CD4-positive, alpha-beta memory T cell (primary cell): ENCODE data around the gene CPEB3. TPM values are rescaled to one million over a fixed set of nuclear protein-coding genes. Genes with fewer than 3 reads are reported as not detected.

Experiments
- CTCF ChIA-PET: fragments of 350-600 bp; sonication (Branson Sonifier 250); formaldehyde crosslinking; loops from one replicate; lab custom pipeline; 2021; ENCODE audit warnings: inconsistent platforms; ENCODE audit not compliant: partially characterized antibody; lab: Charles Lee
- POLR2A ChIA-PET: fragments of 350-600 bp; sonication (Branson Sonifier 250); formaldehyde crosslinking; loops from one replicate; lab custom pipeline; 2021; ENCODE audit not compliant: partially characterized antibody; lab: Charles Lee
- DNase-seq, 5 donors: peaks; one replicate each; pipeline versions ENCODE4 v3.0.0 to v3.0.0-alpha.2; 2020 to 2022; ENCODE audit warnings: mixed read lengths in 1 of 5
- H3K27ac ChIP-seq: one replicate; pipeline ENCODE4 v1.7.0; 2013; ENCODE audit warnings: low read depth, low read length
- H3K27me3 ChIP-seq: 2 replicates; pipeline ENCODE4 v1.7.0; 2013; ENCODE audit warnings: mild to moderate bottlenecking, low read length, moderate library complexity; ENCODE audit not compliant: insufficient read depth
- H3K36me3 ChIP-seq: 2 replicates; pipeline ENCODE4 v1.7.0; 2013; ENCODE audit warnings: mild to moderate bottlenecking, low read length, moderate library complexity; ENCODE audit not compliant: insufficient read depth
- H3K4me1 ChIP-seq: 2 replicates; pipeline ENCODE4 v1.7.0; 2013; ENCODE audit warnings: mild to moderate bottlenecking, low read length, moderate library complexity; ENCODE audit not compliant: insufficient read depth
- H3K4me3 ChIP-seq, 2 donors: one replicate each; pipeline ENCODE4 v1.7.0; 2013; ENCODE audit warnings: low read length in 2 of 2, mild to moderate bottlenecking in 1 of 2
- H3K9me3 ChIP-seq, 2 donors: one replicate each; pipeline ENCODE4 v1.7.0; 2013; ENCODE audit warnings: low read length in 2 of 2, control low read depth in 1 of 2; ENCODE audit not compliant: control insufficient read depth in 1 of 2
- H3K27ac Mint-ChIP-seq, 7 donors: one replicate each; pipeline ENCODE4 v1.8.0; 2020 to 2021; ENCODE audit warnings: mixed read lengths in 7 of 7, mild to moderate bottlenecking in 6 of 7, inconsistent platforms in 3 of 7, moderate library complexity in 3 of 7
- H3K27me3 Mint-ChIP-seq, 2 donors: one replicate each; pipeline ENCODE4 v1.8.0; 2020 to 2021; ENCODE audit warnings: mixed read lengths in 2 of 2
- H3K36me3 Mint-ChIP-seq, 2 donors: one replicate each; pipeline ENCODE4 v1.8.0; 2020 to 2021; ENCODE audit warnings: mixed read lengths in 2 of 2, inconsistent platforms in 1 of 2, mild to moderate bottlenecking in 1 of 2
- H3K4me1 Mint-ChIP-seq, 4 donors: one replicate each; pipeline ENCODE4 v1.8.0; 2020 to 2021; ENCODE audit warnings: mixed read lengths in 4 of 4, mild to moderate bottlenecking in 1 of 4
- H3K4me3 Mint-ChIP-seq, 8 donors: one replicate each; pipeline ENCODE4 v1.8.0; 2020 to 2021; ENCODE audit warnings: mixed read lengths in 8 of 8, mild to moderate bottlenecking in 7 of 8, moderate library complexity in 6 of 8, inconsistent platforms in 3 of 8
- H3K9me3 Mint-ChIP-seq, 8 donors: one replicate each; pipeline ENCODE4 v1.8.0; 2020 to 2021; ENCODE audit warnings: mixed read lengths in 8 of 8, mild to moderate bottlenecking in 5 of 8, inconsistent platforms in 3 of 8, moderate library complexity in 1 of 8
- intact Hi-C: fragments of 100-400 bp; cut with micrococcal nuclease; formaldehyde crosslinking; loops from one replicate; pipeline ENCODE4 v1.15.1; 2023
- polyA plus RNA-seq, 2 donors: library from polyadenylated mRNA; unstranded; fragments of 300-500 nt; fragmentation: Illumina TruSeq; gene quantifications; one replicate each; pipeline ENCODE4 v1.2.3, GENCODE V29; 2021
- total RNA-seq, 2 experiments: library from RNA; stranded (reverse); gene quantifications; one replicate each; pipeline ENCODE4 v1.2.3, GENCODE V29; 2021

Gene CPEB3
- total and polyA plus RNA-seq, 4 experiments from 2014 or later = 0.88 to 3.8 (median 2.4) TPM

- Histone ChIP-seq H3K27ac (no peak overlapping the region), H3K36me3 (no peaks in the 10 kb centered on the region), H3K27me3 (no peaks in the 10 kb centered on the region), H3K4me1 (no peaks in the 10 kb centered on the region), H3K9me3 (no peaks in the 10 kb centered on the region), H3K4me3 (no peak overlapping the region)
- Mint-ChIP-seq H3K4me3 (no peak overlapping the region), H3K9me3 (no peaks in the 10 kb centered on the region), H3K27me3 (no peaks in the 10 kb centered on the region), H3K36me3 (peaks cover 14 to 23% of the 10 kb centered on the region in 2 donors), H3K27ac (no peak overlapping the region), H3K4me1 (peaks cover 0 to 3% (median 0%) of the 10 kb centered on the region in 4 donors)
- POLR2A ChIA-PET = no interaction called here
- intact Hi-C loops = no loop called here
- CTCF ChIA-PET = interaction anchor here (0.6 to 1.4 kb wide), 2 partner anchors 9 to 53 kb away, joined by 3 read pairs; no protein-coding TSS in a partner anchor
- no peak for DNase-seq
These were observed 109.3 kb downstream of the CPEB3 start for GRCh38 chr10:92181575-92181974.

- Mint-ChIP-seq H3K4me1 (peaks cover 0 to 3% (median 0%) of the 10 kb centered on the region in 4 donors), H3K27ac (no peak overlapping the region), H3K36me3 (peaks cover 17 to 30% of the 10 kb centered on the region in 2 donors), H3K27me3 (no peaks in the 10 kb centered on the region), H3K4me3 (no peak overlapping the region), H3K9me3 (no peaks in the 10 kb centered on the region)
- no peaks in the 10 kb centered on the region for H3K27me3 ChIP-seq
- no peaks in the 10 kb centered on the region for H3K9me3 ChIP-seq
- intact Hi-C loops = no loop called here
- H3K4me1 ChIP-seq = no peaks in the 10 kb centered on the region
- H3K27ac ChIP-seq = no peak overlapping the region
- no peaks in the 10 kb centered on the region for H3K36me3 ChIP-seq
- no peak overlapping the region for H3K4me3 ChIP-seq
- CTCF ChIA-PET = no interaction called here
- POLR2A ChIA-PET = no interaction called here
- DNase-seq = no peak
These were observed 110.5 kb downstream of the CPEB3 start for GRCh38 chr10:92180399-92180798.

GRCh38 chr10:92177546-92177945 lies 113.3 kb downstream of the CPEB3 start:
- Mint-ChIP-seq H3K36me3 (peaks cover 19 to 40% of the 10 kb centered on the region in 2 donors), H3K4me3 (no peak overlapping the region), H3K9me3 (no peaks in the 10 kb centered on the region), H3K27ac (no peak overlapping the region), H3K4me1 (peaks cover 0 to 3% (median 0%) of the 10 kb centered on the region in 4 donors), H3K27me3 (no peaks in the 10 kb centered on the region)
- no peak overlapping the region for H3K27ac ChIP-seq
- no peak overlapping the region for H3K4me3 ChIP-seq
- ChIA-PET CTCF (no interaction called here), POLR2A (no interaction called here)
- H3K27me3 ChIP-seq = no peaks in the 10 kb centered on the region
- no peaks in the 10 kb centered on the region for H3K36me3 ChIP-seq
- no peaks in the 10 kb centered on the region for H3K9me3 ChIP-seq
- intact Hi-C loops = no loop called here
- H3K4me1 ChIP-seq = no peaks in the 10 kb centered on the region
- no peak for DNase-seq

GRCh38 chr10:92175164-92175563 lies 115.7 kb downstream of the CPEB3 start:
- Mint-ChIP-seq H3K27ac (no peak overlapping the region), H3K27me3 (no peaks in the 10 kb centered on the region), H3K36me3 (peaks cover 21 to 49% of the 10 kb centered on the region in 2 donors), H3K4me3 (no peak overlapping the region), H3K9me3 (no peaks in the 10 kb centered on the region), H3K4me1 (no peaks in the 10 kb centered on the region)
- Histone ChIP-seq H3K4me3 (no peak overlapping the region), H3K36me3 (no peaks in the 10 kb centered on the region), H3K27me3 (no peaks in the 10 kb centered on the region), H3K4me1 (no peaks in the 10 kb centered on the region), H3K9me3 (no peaks in the 10 kb centered on the region), H3K27ac (no peak overlapping the region)
- ChIA-PET CTCF (no interaction called here), POLR2A (no interaction called here)
- intact Hi-C loops = no loop called here
- no peak for DNase-seq

- Mint-ChIP-seq H3K27ac (no peak overlapping the region), H3K4me1 (no peaks in the 10 kb centered on the region), H3K36me3 (peaks cover 22 to 54% of the 10 kb centered on the region in 2 donors), H3K4me3 (no peak overlapping the region), H3K27me3 (no peaks in the 10 kb centered on the region), H3K9me3 (peaks cover 0 to 10% (median 7%) of the 10 kb centered on the region in 8 donors)
- ChIA-PET POLR2A (no interaction called here), CTCF (no interaction called here)
- DNase-seq = no peak
- Histone ChIP-seq H3K27me3 (no peaks in the 10 kb centered on the region), H3K4me1 (no peaks in the 10 kb centered on the region), H3K9me3 (no peaks in the 10 kb centered on the region), H3K27ac (no peak overlapping the region), H3K4me3 (no peak overlapping the region), H3K36me3 (no peaks in the 10 kb centered on the region)
- intact Hi-C loops = no loop called here
These were observed 116.9 kb downstream of the CPEB3 start for GRCh38 chr10:92173996-92174395.

GRCh38 chr10:92164036-92164696 lies 126.7 kb downstream of the CPEB3 start:
- Mint-ChIP-seq H3K27ac (no peak overlapping the region), H3K4me3 (no peak overlapping the region), H3K9me3 (peaks cover 0 to 15% (median 5%) of the 10 kb centered on the region in 8 donors), H3K36me3 (peaks cover 15 to 29% of the 10 kb centered on the region in 2 donors), H3K27me3 (no peaks in the 10 kb centered on the region), H3K4me1 (no peaks in the 10 kb centered on the region)
- Histone ChIP-seq H3K27me3 (no peaks in the 10 kb centered on the region), H3K36me3 (no peaks in the 10 kb centered on the region), H3K4me3 (no peak overlapping the region), H3K9me3 (no peaks in the 10 kb centered on the region), H3K4me1 (no peaks in the 10 kb centered on the region), H3K27ac (no peak overlapping the region)
- ChIA-PET POLR2A (no interaction called here), CTCF (no interaction called here)
- intact Hi-C loops = no loop called here
- no peak for DNase-seq

- H3K9me3 Mint-ChIP-seq = peaks cover 0 to 11% (median 5%) of the 10 kb centered on the region in 8 donors
- no peak overlapping the region for H3K4me3 Mint-ChIP-seq
- H3K36me3 Mint-ChIP-seq = peaks cover 10 to 29% of the 10 kb centered on the region in 2 donors
These were observed 128.3 kb downstream of the CPEB3 start for GRCh38 chr10:92162541-92162940.

More at GRCh38 chr10:92162541-92162940, 128.3 kb downstream of the CPEB3 start:
- H3K27ac ChIP-seq = no peak overlapping the region
- H3K9me3 ChIP-seq = no peaks in the 10 kb centered on the region
- H3K4me3 ChIP-seq = no peak overlapping the region
- H3K4me1 Mint-ChIP-seq = no peaks in the 10 kb centered on the region
- ChIA-PET POLR2A (no interaction called here), CTCF (no interaction called here)
- DNase-seq = no peak
- intact Hi-C loops = no loop called here
- H3K27ac Mint-ChIP-seq = no peak overlapping the region
- H3K36me3 ChIP-seq = no peaks in the 10 kb centered on the region
- H3K27me3 ChIP-seq = no peaks in the 10 kb centered on the region
- H3K27me3 Mint-ChIP-seq = no peaks in the 10 kb centered on the region
- H3K4me1 ChIP-seq = no peaks in the 10 kb centered on the region
